HG03095 (cell line): ENCODE data around the gene CTXN3.

Source experiments
- ATAC-seq: cut with Tn5 transposase; IDR thresholded peaks from one replicate; pipeline ENCODE4 v1.9.1; 2021; ENCODE audit warnings: moderate library complexity; ENCODE audit not compliant: unreplicated experiment

The CTXN3 gene

GRCh38 chr5:127649018-127649439, at the start of gene CTXN3:
Gene CTXN3, plus strand, starts transcription at chr5:127649082. Its CDS starts 8,440 bp downstream, at chr5:127657522.
- no peak for ATAC-seq

- ATAC-seq: no peak
Observed at GRCh38 chr5:127599320-127599719, 49.6 kb upstream of the CTXN3 start.

- ATAC-seq: no peak
Observed at GRCh38 chr5:127599847-127600246, 49.0 kb upstream of the CTXN3 start.

- ATAC-seq: no peak
Observed at GRCh38 chr5:127601111-127601510, 47.8 kb upstream of the CTXN3 start.

GRCh38 chr5:127601601-127602000, 47.3 kb upstream of the CTXN3 start:
- no peak for ATAC-seq

- no peak for ATAC-seq
Observed at GRCh38 chr5:127602481-127602880, 46.4 kb upstream of the CTXN3 start.

- no peak for ATAC-seq
Observed at GRCh38 chr5:127602896-127603844, 45.7 kb upstream of the CTXN3 start.

- ATAC-seq: no peak
Observed at GRCh38 chr5:127608077-127608660, 40.7 kb upstream of the CTXN3 start.

GRCh38 chr5:127609011-127609410, 39.9 kb upstream of the CTXN3 start:
- no peak for ATAC-seq

- no peak for ATAC-seq
Observed at GRCh38 chr5:127609957-127610356, 38.9 kb upstream of the CTXN3 start.

- no peak for ATAC-seq
Observed at GRCh38 chr5:127612441-127613141, 36.3 kb upstream of the CTXN3 start.

- ATAC-seq: no peak
Observed at GRCh38 chr5:127615916-127616315, 33.0 kb upstream of the CTXN3 start.

GRCh38 chr5:127619908-127620479, 28.9 kb upstream of the CTXN3 start:
- no peak for ATAC-seq

GRCh38 chr5:127621601-127622325, 27.1 kb upstream of the CTXN3 start:
- no peak for ATAC-seq

- ATAC-seq: no peak
Observed at GRCh38 chr5:127634007-127634406, 14.9 kb upstream of the CTXN3 start.

GRCh38 chr5:127639828-127640227, 9.1 kb upstream of the CTXN3 start:
- no peak for ATAC-seq

- no peak for ATAC-seq
Observed at GRCh38 chr5:127642949-127643348, 5.9 kb upstream of the CTXN3 start.

GRCh38 chr5:127643607-127644006, 5.3 kb upstream of the CTXN3 start:
- no peak for ATAC-seq

GRCh38 chr5:127645300-127645726, 3.6 kb upstream of the CTXN3 start:
- ATAC-seq: no peak

GRCh38 chr5:127647361-127647958, 1.4 kb upstream of the CTXN3 start:
- no peak for ATAC-seq
